ENCODE data around the gene VCAN. TPM values are rescaled to one million over a fixed set of nuclear protein-coding genes. Genes with fewer than 3 reads are reported as not detected.

The VCAN gene
- total and polyA plus RNA-seq, 2 of the 8 experiments (the other 6 are each of a cell fraction or from before 2014, with no cell fraction given), result 146 to 404 TPM

GRCh38 chr5:83512061-83512745, 40.7 kb downstream of the VCAN start (continued):
- TF ChIP-seq SIX5 (IDR thresholded peaks at IDR 0.05; ENCODE audit: low read depth, low read length) (no peak), MAFK (IDR thresholded peaks at IDR 0.05; ENCODE audit: low read depth, low read length) (no peak), NANOG (IDR thresholded peaks at IDR 0.05; ENCODE audit: insufficient read depth, low read depth, low read length, poor library complexity, severe bottlenecking) (no peak), CTCF (IDR thresholded peaks at IDR 0.05; ENCODE audit: control extremely low read depth in 1 of 3, insufficient read depth in 1 of 3, low read depth in 1 of 3, low read length in 3 of 3) (no peak)

Data from H1 (cell line).